Hematopoietic multipotent progenitor cell treated with erythropoietin and hydrocortisone succinate and interleukin-3 and kit ligand, for 4 days (in vitro differentiated cells): ENCODE data around the gene PARD3.
"Not testable (repeated sequence)": the region's sequence is repeated elsewhere in the genome, so short reads cannot be mapped to it uniquely, and the experiment has no call there.

Experiments
- DNase-seq: peaks from one replicate; pipeline ENCODE4 v3.0.0-alpha.2; 2015

PARD3 gene

GRCh38 chr10:34762603-34763299 lies 52.3 kb downstream of the PARD3 start:
- no peak for DNase-seq

- no peak for DNase-seq
Measured at GRCh38 chr10:34762156-34762555, 52.9 kb downstream of the PARD3 start.

GRCh38 chr10:34761453-34761852 lies 53.6 kb downstream of the PARD3 start:
- DNase-seq, result no peak

- no peak for DNase-seq
Measured at GRCh38 chr10:34760606-34761005, 54.5 kb downstream of the PARD3 start.

- no peak for DNase-seq
Measured at GRCh38 chr10:34759837-34760215, 55.3 kb downstream of the PARD3 start.

DNA sequence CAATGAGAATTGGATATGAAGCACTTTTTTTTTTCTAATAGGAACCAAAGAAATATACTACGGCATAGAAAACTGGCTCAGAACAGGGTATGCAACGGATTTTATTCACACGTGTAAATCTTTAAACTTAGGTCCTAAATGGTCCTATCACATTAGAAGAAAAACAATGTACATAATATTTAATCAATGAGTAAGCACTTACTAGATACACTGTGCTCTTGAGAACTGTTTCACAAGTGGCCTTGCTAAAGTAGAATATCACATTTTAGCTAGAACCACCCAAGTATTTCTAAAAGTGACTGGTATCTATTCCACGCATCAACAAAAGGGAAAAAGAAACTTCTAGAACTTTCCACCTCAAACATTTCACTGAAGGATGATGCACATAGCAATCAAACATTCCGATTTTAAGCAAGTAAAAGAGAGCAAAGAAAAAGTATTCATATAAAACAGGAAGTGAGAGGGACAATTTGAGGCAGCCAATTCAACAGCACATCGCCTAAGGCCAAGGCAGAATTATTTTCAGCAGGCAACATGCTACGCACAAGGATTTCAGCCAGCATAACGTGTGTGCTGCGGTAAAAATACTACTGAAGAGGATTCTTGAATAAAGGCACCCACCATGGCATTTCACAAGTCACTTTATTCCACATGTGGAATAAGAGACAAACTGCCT lies 55.8 kb downstream of the PARD3 start:
- no peak for DNase-seq

- peak; percentile 60 for DNase-seq
Measured at GRCh38 chr10:34758447-34758996, 56.6 kb downstream of the PARD3 start.

DNA sequence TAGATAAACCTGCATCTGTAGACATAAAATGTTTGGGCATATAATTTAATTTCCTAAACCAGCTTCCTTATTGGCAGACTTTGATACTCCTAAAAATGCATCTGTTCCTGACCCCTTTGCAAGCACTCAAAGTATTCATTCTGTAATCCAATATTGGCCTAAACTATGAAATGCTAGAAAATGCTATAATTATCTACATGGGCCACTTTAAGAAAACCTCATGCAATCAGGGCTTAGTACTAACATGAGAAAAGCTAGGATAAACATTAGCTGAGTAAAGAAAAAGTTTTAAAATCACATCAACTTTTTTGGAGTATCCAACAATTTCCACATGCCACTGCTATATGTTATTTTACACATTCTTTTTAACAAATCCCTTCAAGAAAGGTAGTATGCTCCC lies 57.2 kb downstream of the PARD3 start:
- DNase-seq, result no peak

DNA sequence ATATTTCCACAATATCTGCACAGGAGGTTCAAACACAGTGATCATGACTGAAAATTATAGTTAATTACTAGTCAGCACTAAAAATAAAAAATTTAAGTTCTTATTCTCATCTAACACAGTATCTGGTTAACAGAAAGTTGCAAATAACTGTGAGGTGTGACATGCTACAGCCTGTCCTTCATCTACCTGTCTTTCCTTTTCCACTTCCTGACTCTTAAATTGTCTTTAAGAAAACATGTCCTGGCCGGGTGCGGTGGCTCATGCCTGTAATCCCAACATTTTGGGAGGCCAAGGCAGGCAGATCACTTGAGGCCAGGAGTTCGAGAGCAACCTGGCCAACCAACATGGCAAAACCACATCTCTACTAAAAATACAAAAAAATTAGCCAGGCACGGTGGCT lies 57.9 kb downstream of the PARD3 start:
- DNase-seq, result not testable (repeated sequence)

DNA sequence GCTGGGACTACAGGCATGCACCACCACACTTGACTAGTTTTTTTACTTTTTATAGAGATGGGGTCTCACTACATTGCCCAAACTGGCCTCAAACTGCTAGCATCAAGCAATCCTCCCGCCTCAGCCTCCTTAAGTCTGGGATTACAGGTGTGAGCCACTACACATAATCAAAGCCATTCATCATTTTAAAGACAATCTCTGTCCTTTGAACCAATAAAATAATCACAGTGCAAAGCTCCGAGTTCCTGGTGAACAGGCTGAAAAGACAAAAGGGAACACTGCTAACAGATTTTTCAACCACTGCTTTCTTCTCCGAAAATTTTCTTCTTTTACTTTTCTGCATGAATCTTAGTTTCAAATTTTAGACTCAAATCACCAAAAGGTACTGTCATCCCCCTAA lies 58.5 kb downstream of the PARD3 start:
- no peak for DNase-seq

DNA sequence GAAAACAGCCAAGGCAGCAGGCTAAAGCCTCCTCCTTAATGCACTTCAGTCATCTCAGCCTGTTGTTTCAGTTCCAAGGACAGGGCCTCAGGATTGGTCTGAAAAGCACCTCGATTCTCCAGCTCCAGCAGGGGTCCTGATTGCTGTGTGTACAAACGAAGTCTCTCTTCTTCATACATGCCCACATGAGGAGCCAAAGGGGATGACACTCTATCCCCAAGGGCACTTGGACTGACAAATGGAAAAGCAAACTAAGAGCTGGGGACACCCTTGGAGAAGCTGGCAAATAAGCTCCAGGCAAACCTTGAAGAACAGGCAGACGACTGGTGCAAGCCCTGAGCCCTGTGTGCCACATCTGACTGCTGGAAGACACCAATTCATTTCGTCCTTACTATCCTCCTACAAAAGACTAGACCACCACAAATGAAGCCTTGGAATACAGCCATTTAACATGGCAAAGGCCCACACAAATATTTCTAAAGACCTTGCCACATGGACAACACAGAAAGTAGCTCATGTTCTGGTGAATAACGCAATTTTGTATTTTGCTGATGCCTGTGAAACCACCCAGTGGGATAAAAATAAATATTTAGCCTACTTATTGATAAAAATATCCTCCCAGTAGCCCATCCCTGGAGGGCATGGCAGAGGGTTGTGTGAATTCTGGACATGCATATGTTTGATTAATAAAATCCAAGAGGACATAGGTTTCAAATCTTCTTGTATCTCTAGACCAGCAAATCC lies 61.9 kb downstream of the PARD3 start:
- no peak for DNase-seq

- no peak for DNase-seq
Measured at GRCh38 chr10:34751272-34751671, 63.8 kb downstream of the PARD3 start.

- not testable (repeated sequence) for DNase-seq
Measured at GRCh38 chr10:34750795-34751194, 64.3 kb downstream of the PARD3 start.

- DNase-seq, result no peak
Measured at GRCh38 chr10:34748767-34749166, 66.3 kb downstream of the PARD3 start.

- DNase-seq, result no peak
Measured at GRCh38 chr10:34748357-34748756, 66.7 kb downstream of the PARD3 start.

- no peak for DNase-seq
Measured at GRCh38 chr10:34746094-34746493, 69.0 kb downstream of the PARD3 start.

- DNase-seq, result no peak
Measured at GRCh38 chr10:34745244-34745643, 69.9 kb downstream of the PARD3 start.

GRCh38 chr10:34744590-34744989 lies 70.5 kb downstream of the PARD3 start:
- DNase-seq, result no peak

DNA sequence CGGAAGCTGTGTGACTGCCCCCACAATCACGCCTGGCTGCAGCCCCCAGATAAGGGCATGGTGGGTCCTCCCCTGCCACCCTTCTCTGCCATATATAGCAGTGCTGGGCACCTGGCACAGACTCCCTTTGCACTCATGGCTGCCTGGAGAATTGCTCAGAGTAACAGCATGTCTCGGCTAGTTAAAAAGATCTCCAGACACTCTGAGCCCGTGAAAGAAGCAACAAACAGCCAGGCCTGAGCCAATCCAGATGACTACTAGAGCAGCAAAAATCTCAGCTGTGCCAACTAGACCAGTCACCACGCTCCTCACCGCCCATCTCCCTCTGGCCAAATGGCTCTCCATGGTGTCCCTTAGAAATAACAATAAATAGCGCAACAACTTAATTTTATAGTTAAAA lies 71.3 kb downstream of the PARD3 start:
- DNase-seq, result no peak

DNA sequence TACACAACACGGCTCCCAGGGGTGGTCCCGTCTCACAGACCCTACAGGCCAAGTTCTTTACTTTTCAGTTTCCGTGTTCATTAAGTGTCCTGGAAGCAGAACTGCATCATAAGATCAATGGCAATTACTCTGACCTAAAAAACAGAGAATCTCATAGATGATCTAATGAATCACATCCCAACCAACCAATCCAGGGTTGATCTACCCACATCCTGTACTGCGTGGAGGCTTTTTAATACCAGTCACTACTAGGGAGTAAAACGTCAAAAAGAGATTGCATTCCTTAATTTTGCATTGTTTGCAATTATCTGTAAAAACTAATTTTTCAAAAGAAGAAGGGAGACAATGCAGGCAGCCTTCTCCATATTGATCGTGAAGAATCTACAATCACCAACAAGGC lies 72.6 kb downstream of the PARD3 start:
- DNase-seq, result no peak

GRCh38 chr10:34741087-34741486 lies 74.0 kb downstream of the PARD3 start:
- DNase-seq, result not testable (repeated sequence)

DNA sequence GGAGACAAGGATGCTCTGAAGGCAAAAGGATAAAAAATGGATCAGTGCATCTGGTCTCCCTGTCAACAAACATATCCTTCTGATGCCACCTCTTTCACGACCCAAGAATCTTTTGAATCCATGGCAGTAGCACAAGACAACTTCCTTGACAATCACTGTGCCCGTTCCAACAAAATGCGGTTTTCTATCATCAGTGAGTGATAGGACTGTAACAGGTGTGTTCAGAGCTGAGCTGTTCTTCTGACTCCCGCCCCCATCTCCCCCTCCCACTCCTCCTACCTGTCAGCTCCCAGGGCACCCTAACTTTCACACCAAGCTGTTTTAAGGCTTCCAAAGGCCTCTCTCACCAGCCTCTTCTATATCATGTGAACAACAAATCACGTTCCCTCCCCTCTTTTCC lies 74.8 kb downstream of the PARD3 start:
- DNase-seq, result no peak

GRCh38 chr10:34739915-34740314 lies 75.2 kb downstream of the PARD3 start:
- DNase-seq, result no peak

DNA sequence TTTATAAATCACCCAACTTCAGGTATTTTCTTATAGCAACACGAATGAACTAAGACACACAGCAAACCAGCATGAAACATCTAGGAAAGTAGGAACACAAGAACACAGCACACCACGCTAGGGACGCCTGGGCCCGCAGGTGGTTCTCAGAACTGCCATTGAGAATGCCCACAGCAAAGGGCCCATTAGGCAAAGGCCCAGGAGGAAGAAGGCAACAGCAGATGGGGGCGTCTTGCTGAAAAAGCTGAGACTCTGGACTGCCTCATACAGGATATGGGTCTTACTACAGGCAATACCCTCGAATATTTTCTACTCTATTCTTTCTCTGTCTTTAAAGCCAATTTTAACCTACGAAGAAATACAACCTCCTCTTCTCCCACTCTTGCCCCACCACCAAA lies 77.3 kb downstream of the PARD3 start:
- no peak for DNase-seq
